PFSK-1 (cell line): ENCODE data around the gene ORC1.

Experiments
- FOXP2 ChIP-seq: optimal IDR thresholded peaks from 2 replicates; pipeline ENCODE3; 2011; ENCODE audit warnings: borderline replicate concordance, control low read depth, inconsistent platforms; ENCODE audit not compliant: insufficient read depth; ENCODE audit errors: extremely low read length, extremely low read depth
- POLR2AphosphoS5 ChIP-seq: IDR thresholded peaks from 2 replicates; pipeline ENCODE4 v1.6.1; 2012; ENCODE audit warnings: low read depth, mild to moderate bottlenecking, control low read depth, low read length, moderate library complexity
- REST ChIP-seq, 2 experiments: IDR thresholded peaks; 2 replicates each; pipeline versions ENCODE4 v1.6.1 to v1.8.0; 2011 to 2012; ENCODE audit warnings: low read depth in 2 of 2, low read length in 2 of 2, control low read depth in 1 of 2, inconsistent platforms in 1 of 2, mild to moderate bottlenecking in 1 of 2, moderate library complexity in 1 of 2; ENCODE audit not compliant: insufficient read depth in 1 of 2
- SIN3A ChIP-seq: IDR thresholded peaks from 2 replicates; pipeline ENCODE4 v1.6.1; 2012; ENCODE audit warnings: mild to moderate bottlenecking, low read length, moderate library complexity, borderline replicate concordance; ENCODE audit not compliant: insufficient read depth
- TAF1 ChIP-seq: IDR thresholded peaks from 2 replicates; pipeline ENCODE4 v1.6.1; 2012; ENCODE audit warnings: low read length, control low read depth, borderline replicate concordance; ENCODE audit not compliant: insufficient read depth

DNA sequence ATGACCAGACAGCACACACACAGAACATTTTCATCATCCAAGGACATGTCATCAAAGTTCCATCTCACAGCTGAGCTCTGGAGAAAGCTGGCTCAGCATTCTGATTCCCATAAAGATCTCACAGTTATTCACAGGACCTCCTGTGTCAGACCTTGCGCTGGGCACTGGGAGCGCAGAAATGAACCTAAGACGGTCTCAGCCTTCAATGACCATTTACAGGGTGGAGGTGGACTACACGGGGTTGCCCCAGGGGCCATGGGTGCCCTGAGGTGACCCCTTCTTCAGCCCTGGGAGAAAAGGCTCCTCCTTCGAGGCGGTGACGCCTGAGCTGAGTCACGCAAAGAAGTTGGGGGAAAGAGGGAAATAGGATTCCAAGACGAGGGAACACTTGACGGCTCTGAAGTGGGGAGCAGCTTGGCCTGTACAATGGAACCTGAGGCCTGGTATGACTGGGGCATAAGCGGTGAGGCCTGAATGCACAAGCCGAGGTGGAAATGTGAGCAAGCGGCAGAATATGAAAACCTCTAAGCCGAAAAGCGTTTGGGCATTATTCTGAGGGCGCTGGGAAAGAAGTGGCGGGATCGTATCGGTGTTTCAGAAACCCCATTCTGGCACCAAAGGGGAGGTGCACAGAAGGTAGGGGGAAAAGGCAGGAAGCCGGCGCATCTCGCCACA lies 39.0 kb downstream of the ORC1 start:
- TF ChIP-seq TAF1 (no peak), POLR2AphosphoS5 (no peak), REST (IDR thresholded peaks at IDR 0.05; ENCODE audit: insufficient read depth in 1 of 2, low read depth in 2 of 2, low read length in 2 of 2) (no peak), SIN3A (no peak), FOXP2 (no peak)
